ENCODE data around the gene DAPL1. TPM values are rescaled to one million over a fixed set of nuclear protein-coding genes. Genes with fewer than 3 reads are reported as not detected.

DAPL1 gene
- total RNA-seq, 4 donors from 2014 or later, result 242 to 361 (median 326) TPM

GRCh38 chr2:158750458-158751125, 44.5 kb upstream of the DAPL1 start:
- intact Hi-C loops (cut with DNase I; ENCODE audit: low total_unique reads), result loop anchor here (5.0 kb wide), 1 partner anchor 723 kb away; no protein-coding TSS in a partner anchor
- WGBS, 2 donors, result 86 to 97% methylated on average over 5 of the region's 5 CpGs
- TF ChIP-seq POLR2A (IDR thresholded peaks at IDR 0.05) (no peak), CTCF (IDR thresholded peaks at IDR 0.05) (no peak)
- no peak overlapping the region for H3K4me3 ChIP-seq (ENCODE audit: low read depth, poor library complexity, severe bottlenecking)
- DNase-seq (ENCODE audit: low spot score in 2 of 2), result peak in 1 of 2 donors; percentile 42

- TF ChIP-seq CTCF (IDR thresholded peaks at IDR 0.05) (peak in 1 of 3 donors; percentile 69), POLR2A (IDR thresholded peaks at IDR 0.05) (no peak)
- WGBS, 2 donors, result 19 to 24% methylated on average over 14 of the region's 14 CpGs
- intact Hi-C loops (cut with DNase I; ENCODE audit: low total_unique reads), result loop anchor here (5.0 kb wide), 1 partner anchor 727 kb away; no protein-coding TSS in a partner anchor
- H3K4me3 ChIP-seq (ENCODE audit: low read depth, poor library complexity, severe bottlenecking), result no peak overlapping the region
- no peak for DNase-seq (ENCODE audit: low spot score in 2 of 2)
These were observed 41.2 kb upstream of the DAPL1 start for GRCh38 chr2:158753641-158754611.

GRCh38 chr2:158755310-158756087, 39.6 kb upstream of the DAPL1 start:
- no peak overlapping the region for H3K4me3 ChIP-seq (ENCODE audit: low read depth, poor library complexity, severe bottlenecking)
- 60% methylated on average over 8 of the region's 8 CpGs for WGBS, 2 donors
- intact Hi-C loops (cut with DNase I; ENCODE audit: low total_unique reads), result no loop called here
- TF ChIP-seq POLR2A (IDR thresholded peaks at IDR 0.05) (no peak), CTCF (IDR thresholded peaks at IDR 0.05) (no peak)
- no peak for DNase-seq (ENCODE audit: low spot score in 2 of 2)

- no peak for DNase-seq (ENCODE audit: low spot score in 2 of 2)
- 83 to 88% methylated on average over 8 of the region's 8 CpGs for WGBS, 2 donors
- intact Hi-C loops (cut with DNase I; ENCODE audit: low total_unique reads), result no loop called here
- TF ChIP-seq POLR2A (IDR thresholded peaks at IDR 0.05) (no peak), CTCF (IDR thresholded peaks at IDR 0.05) (no peak)
- H3K4me3 ChIP-seq (ENCODE audit: low read depth, poor library complexity, severe bottlenecking), result no peak overlapping the region
These were observed 38.8 kb upstream of the DAPL1 start for GRCh38 chr2:158756331-158756730.

GRCh38 chr2:158756976-158757375, 38.1 kb upstream of the DAPL1 start:
- intact Hi-C loops (cut with DNase I; ENCODE audit: low total_unique reads), result no loop called here
- DNase-seq (ENCODE audit: low spot score in 2 of 2), result no peak
- WGBS, 2 donors, result 76 to 88% methylated on average over 10 of the region's 10 CpGs
- TF ChIP-seq CTCF (IDR thresholded peaks at IDR 0.05), result no peak
- no peak for TF ChIP-seq POLR2A (IDR thresholded peaks at IDR 0.05)
- H3K4me3 ChIP-seq (ENCODE audit: low read depth, poor library complexity, severe bottlenecking), result no peak overlapping the region

All from lower leg skin (tissue), 4 donors.